ENCODE measurements around the gene FKBP1A. TPM values are rescaled to one million over a fixed set of nuclear protein-coding genes. Genes with fewer than 3 reads are reported as not detected.
A peak's percentile ranks its signal among the peaks of the same experiment; 100 is the strongest.
"Not testable (repeated sequence)": the region's sequence is repeated elsewhere in the genome, so short reads cannot be mapped to it uniquely, and the experiment has no call there.

FKBP1A gene
- total and polyA plus RNA-seq, 4 donors, result 145 to 465 (median 277) TPM

GRCh38 chr20:1346315-1346969 lies 46.4 kb downstream of the FKBP1A start:
- TF ChIP-seq CTCF (IDR thresholded peaks at IDR 0.05; ENCODE audit: control extremely low read depth, extremely low read depth), result no peak
- H3K4me1 ChIP-seq (ENCODE audit: control insufficient read depth in 5 of 5, insufficient read depth in 5 of 5, low read length in 5 of 5), result no peaks in the 10 kb centered on the region
- no peak overlapping the region for H3K9ac ChIP-seq (ENCODE audit: insufficient read depth in 1 of 2, low read length in 2 of 2)
- no peak for ATAC-seq (ENCODE audit: insufficient read depth, low FRiP score)
- 74 to 78% methylated on average over 2 of the region's 2 CpGs for WGBS, 2 donors
- no peak overlapping the region for H3K27ac ChIP-seq (ENCODE audit: low read depth in 1 of 2, low read length in 1 of 2)
- no peaks in the 10 kb centered on the region for H3K36me3 ChIP-seq (ENCODE audit: control insufficient read depth in 4 of 4, insufficient read depth in 4 of 4, low read length in 4 of 4)
- H3K4me3 ChIP-seq, result no peak overlapping the region
- H3K9me3 ChIP-seq (ENCODE audit: control insufficient read depth in 4 of 4, insufficient read depth in 3 of 4, low read length in 3 of 4), result peaks cover 0 to 3% (median 0%) of the 10 kb centered on the region in 4 donors
- no peak for DNase-seq
- H3K27me3 ChIP-seq (ENCODE audit: control insufficient read depth in 3 of 3, insufficient read depth in 3 of 3, low read length in 2 of 3), result no peaks in the 10 kb centered on the region

DNA sequence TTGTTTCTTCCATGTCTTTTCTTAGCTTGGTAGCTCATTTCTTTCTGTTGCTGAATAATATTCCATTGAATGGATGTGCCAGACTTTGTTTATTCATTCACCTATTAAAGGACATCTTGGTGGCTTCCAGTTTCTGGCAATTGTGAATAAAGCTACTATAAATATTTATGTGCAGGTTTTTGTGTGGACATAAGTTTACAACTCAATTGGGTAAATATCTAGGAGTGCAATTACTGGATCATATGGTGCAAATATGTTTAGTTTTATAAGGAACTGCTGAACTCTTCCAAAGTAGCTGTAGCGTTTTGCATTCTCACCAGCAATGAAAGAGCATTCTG lies 47.1 kb downstream of the FKBP1A start:
- ATAC-seq (ENCODE audit: insufficient read depth, low FRiP score) (no peak), DNase-seq (no peak)
- no peak overlapping the region for H3K9ac ChIP-seq (ENCODE audit: insufficient read depth in 1 of 2, low read length in 2 of 2)
- H3K36me3 ChIP-seq (ENCODE audit: control insufficient read depth in 4 of 4, insufficient read depth in 4 of 4, low read length in 4 of 4), result no peaks in the 10 kb centered on the region
- no peak overlapping the region for H3K4me3 ChIP-seq
- 84 to 97% methylated on average over 1 of the region's 1 CpG for WGBS, 2 donors
- peak overlapping the region in 1 of 2 donors; percentile 9 for H3K27ac ChIP-seq (ENCODE audit: low read depth in 1 of 2, low read length in 1 of 2)
- no peak for TF ChIP-seq CTCF (IDR thresholded peaks at IDR 0.05; ENCODE audit: control extremely low read depth, extremely low read depth)
- no peaks in the 10 kb centered on the region for H3K4me1 ChIP-seq (ENCODE audit: control insufficient read depth in 5 of 5, insufficient read depth in 5 of 5, low read length in 5 of 5)
- peaks cover 0 to 3% (median 0%) of the 10 kb centered on the region in 4 donors for H3K9me3 ChIP-seq (ENCODE audit: control insufficient read depth in 4 of 4, insufficient read depth in 3 of 4, low read length in 3 of 4)
- H3K27me3 ChIP-seq (ENCODE audit: control insufficient read depth in 3 of 3, insufficient read depth in 3 of 3, low read length in 2 of 3), result no peaks in the 10 kb centered on the region

DNA sequence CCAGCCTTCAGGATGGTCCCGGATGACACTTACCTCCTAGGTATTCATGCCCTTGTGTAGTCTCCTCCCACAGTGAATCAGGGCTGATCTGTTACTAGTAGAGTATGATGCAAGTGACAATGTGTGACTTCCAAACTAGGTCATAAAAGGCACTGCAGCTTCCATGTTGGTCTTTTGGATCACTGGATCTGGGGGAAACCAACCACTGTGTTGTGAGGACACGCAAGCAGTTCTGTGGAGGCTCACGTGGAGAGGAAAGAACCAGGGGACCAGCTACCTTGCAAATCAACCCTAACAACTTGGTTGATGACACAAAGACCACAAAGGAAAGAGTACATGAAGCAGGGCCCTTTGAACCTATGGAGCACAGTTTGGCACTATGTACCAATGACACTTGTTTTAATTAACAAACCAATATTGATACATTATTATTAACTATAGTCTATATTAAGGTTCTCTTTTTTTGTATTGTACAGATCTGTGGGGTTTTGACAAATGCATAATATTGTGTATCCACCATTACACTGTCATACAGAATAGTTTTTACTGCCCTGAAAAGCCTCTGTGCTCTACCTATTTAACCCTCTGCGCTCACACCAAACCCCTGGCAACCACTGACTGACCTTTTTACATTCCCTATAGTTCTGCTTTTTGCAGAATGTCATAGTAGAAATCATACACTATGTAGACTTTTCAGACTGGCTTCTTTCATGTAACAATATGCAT lies 47.7 kb downstream of the FKBP1A start:
- 96 to 99% methylated on average over 4 of the region's 4 CpGs for WGBS, 2 donors
- H3K9me3 ChIP-seq (ENCODE audit: control insufficient read depth in 4 of 4, insufficient read depth in 3 of 4, low read length in 3 of 4), result peaks cover 0 to 3% (median 0%) of the 10 kb centered on the region in 4 donors
- no peak for TF ChIP-seq CTCF (IDR thresholded peaks at IDR 0.05; ENCODE audit: control extremely low read depth, extremely low read depth)
- no peaks in the 10 kb centered on the region for H3K4me1 ChIP-seq (ENCODE audit: control insufficient read depth in 5 of 5, insufficient read depth in 5 of 5, low read length in 5 of 5)
- no peak overlapping the region for H3K9ac ChIP-seq (ENCODE audit: insufficient read depth in 1 of 2, low read length in 2 of 2)
- H3K27me3 ChIP-seq (ENCODE audit: control insufficient read depth in 3 of 3, insufficient read depth in 3 of 3, low read length in 2 of 3), result no peaks in the 10 kb centered on the region
- H3K27ac ChIP-seq (ENCODE audit: low read depth in 1 of 2, low read length in 1 of 2), result no peak overlapping the region
- H3K36me3 ChIP-seq (ENCODE audit: control insufficient read depth in 4 of 4, insufficient read depth in 4 of 4, low read length in 4 of 4), result no peaks in the 10 kb centered on the region
- no peak for DNase-seq
- no peak overlapping the region for H3K4me3 ChIP-seq
- ATAC-seq (ENCODE audit: insufficient read depth, low FRiP score), result no peak

DNA sequence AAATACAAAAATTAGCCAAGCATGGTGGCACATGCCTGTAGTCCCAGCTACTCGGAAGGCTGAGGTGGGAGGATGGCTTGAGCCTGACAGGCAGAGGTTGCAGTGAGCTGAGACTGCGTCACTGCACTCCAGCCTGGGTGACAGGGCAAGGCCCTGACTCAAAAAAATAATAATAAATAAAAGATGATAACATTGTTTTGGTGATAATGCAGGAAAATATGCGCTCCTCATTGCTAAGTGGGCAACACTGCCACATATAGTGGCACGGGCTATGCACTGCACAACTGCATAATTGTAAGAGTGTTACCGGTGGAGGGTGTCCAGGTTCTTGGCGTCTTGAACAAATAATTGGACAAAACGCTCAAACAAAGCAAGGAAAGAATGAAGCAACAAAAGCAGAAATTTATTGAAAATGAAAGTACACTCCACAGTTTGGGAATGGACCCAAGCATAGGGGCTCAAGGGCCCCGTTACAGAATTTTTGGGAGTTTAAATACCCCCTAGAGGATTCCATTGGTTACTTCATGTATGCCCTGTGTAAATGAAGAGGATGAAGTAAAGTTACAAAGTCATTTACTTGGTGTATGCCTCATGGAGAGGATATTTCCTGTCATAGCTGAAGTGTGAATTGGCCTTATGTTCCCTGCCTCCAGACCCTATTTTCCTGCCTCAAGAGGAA lies 49.3 kb downstream of the FKBP1A start:
- not testable (repeated sequence) for H3K27me3 ChIP-seq (ENCODE audit: control insufficient read depth in 3 of 3, insufficient read depth in 3 of 3, low read length in 2 of 3); H3K9ac ChIP-seq (ENCODE audit: insufficient read depth in 1 of 2, low read length in 2 of 2); H3K27ac ChIP-seq (ENCODE audit: low read depth in 1 of 2, low read length in 1 of 2); H3K4me3 ChIP-seq; H3K36me3 ChIP-seq (ENCODE audit: control insufficient read depth in 4 of 4, insufficient read depth in 4 of 4, low read length in 4 of 4); DNase-seq; ATAC-seq (ENCODE audit: insufficient read depth, low FRiP score); H3K9me3 ChIP-seq (ENCODE audit: control insufficient read depth in 4 of 4, insufficient read depth in 3 of 4, low read length in 3 of 4); H3K4me1 ChIP-seq (ENCODE audit: control insufficient read depth in 5 of 5, insufficient read depth in 5 of 5, low read length in 5 of 5)
- WGBS, 2 donors, result 72 to 87% methylated on average over 8 of the region's 8 CpGs

All from lung (tissue), 12 donors.